GM23338 (cell line): ENCODE data around the gene MRPL24. TPM values are rescaled to one million over a fixed set of nuclear protein-coding genes. Genes with fewer than 3 reads are reported as not detected.

Experiments used
- ATAC-seq: fragments of 200-7000 bp; cut with Tn5 transposase; 3 replicates; pipeline ENCODE4 v1.9.1; 2020
- DNase-seq: peaks from one replicate; pipeline ENCODE4 v3.0.0-alpha.2; 2015; ENCODE audit warnings: low spot score
- H2AFZ ChIP-seq: fragments of 200-600 bp; sonication (generic); 2 replicates; pipeline ENCODE4 v1.8.0; 2016; ENCODE audit warnings: antibody characterized with exemption, mild to moderate bottlenecking, moderate library complexity
- H3F3A ChIP-seq: fragments of 200-600 bp; sonication (generic); replicated peaks from 2 replicates; pipeline ENCODE4 v1.8.0; 2017; ENCODE audit warnings: antibody characterized with exemption, mixed run types, low read depth
- H3K27ac ChIP-seq: fragments of 200-600 bp; sonication (generic); 2 replicates; pipeline ENCODE4 v1.6.1; 2016; ENCODE audit warnings: low read depth
- H3K27me3 ChIP-seq: fragments of 200-600 bp; sonication (generic); 2 replicates; pipeline ENCODE4 v1.8.0; 2016; ENCODE audit warnings: mild to moderate bottlenecking, mixed run types, moderate library complexity; ENCODE audit not compliant: insufficient read depth
- H3K36me3 ChIP-seq: fragments of 200-600 bp; sonication (generic); 2 replicates; pipeline ENCODE4 v1.8.0; 2016; ENCODE audit warnings: mild to moderate bottlenecking; ENCODE audit not compliant: insufficient read depth
- H3K4me1 ChIP-seq: fragments of 200-600 bp; sonication (generic); 2 replicates; pipeline ENCODE4 v1.8.0; 2016; ENCODE audit warnings: mild to moderate bottlenecking, moderate library complexity; ENCODE audit not compliant: insufficient read depth
- H3K4me2 ChIP-seq: fragments of 200-600 bp; sonication (generic); 2 replicates; pipeline ENCODE4 v1.7.1; 2017; ENCODE audit warnings: mixed run types
- H3K4me3 ChIP-seq: fragments of 200-600 bp; sonication (generic); 2 replicates; pipeline ENCODE4 v1.6.1; 2016; ENCODE audit warnings: mixed run types
- H3K79me2 ChIP-seq: fragments of 200-600 bp; sonication (generic); replicated peaks from 2 replicates; pipeline ENCODE4 v1.8.0; 2017; ENCODE audit warnings: mild to moderate bottlenecking; ENCODE audit not compliant: insufficient read depth
- H3K9me2 ChIP-seq: fragments of 200-600 bp; sonication (generic); 2 replicates; pipeline ENCODE4 v1.8.0; 2017; ENCODE audit not compliant: insufficient read depth
- H4K20me1 ChIP-seq: fragments of 200-600 bp; sonication (generic); replicated peaks from 2 replicates; pipeline ENCODE4 v1.8.0; 2017; ENCODE audit warnings: mild to moderate bottlenecking; ENCODE audit not compliant: insufficient read depth
- H3K27ac Mint-ChIP-seq: 2 replicates; pipeline ENCODE4 v1.8.0; 2020; ENCODE audit warnings: inconsistent platforms, mild to moderate bottlenecking, moderate library complexity, mixed read lengths
- H3K27me3 Mint-ChIP-seq: 3 replicates; pipeline ENCODE4 v1.8.0; 2022; ENCODE audit warnings: low read depth, mild to moderate bottlenecking, moderate library complexity, mixed read lengths, inconsistent platforms; ENCODE audit not compliant: insufficient read depth, poor library complexity
- H3K36me3 Mint-ChIP-seq: 3 replicates; pipeline ENCODE4 v1.8.0; 2021; ENCODE audit warnings: low read depth, mild to moderate bottlenecking, inconsistent platforms, moderate library complexity, mixed read lengths
- H3K4me1 Mint-ChIP-seq: 3 replicates; pipeline ENCODE4 v1.8.0; 2020; ENCODE audit warnings: mild to moderate bottlenecking, inconsistent platforms, mixed read lengths
- H3K4me3 Mint-ChIP-seq: 3 replicates; pipeline ENCODE4 v1.8.0; 2021; ENCODE audit warnings: moderate library complexity, mild to moderate bottlenecking, inconsistent platforms, mixed read lengths
- H3K9me3 Mint-ChIP-seq: 3 replicates; pipeline ENCODE4 v1.8.0; 2020; ENCODE audit warnings: moderate library complexity, mild to moderate bottlenecking, inconsistent platforms, mixed read lengths
- CREB1 ChIP-seq: fragments of 250-450 bp; sonication (Bioruptor Pico); IDR thresholded peaks from 2 replicates; pipeline ENCODE4 v1.5.0; 2020; ENCODE audit warnings: low read depth, mild to moderate bottlenecking, moderate library complexity
- CTCF ChIP-seq, 2 experiments: fragments of 200-600 bp in 1 of 2; sonication (generic) in 1 of 2; conservative IDR thresholded peaks; 2 replicates each; pipeline versions ENCODE4 v1.5.1 to v1.6.1; 2016 to 2017; ENCODE audit warnings: antibody characterized with exemption in 2 of 2, low read depth in 2 of 2, mild to moderate bottlenecking in 2 of 2, moderate library complexity in 1 of 2
- ETS1 ChIP-seq: IDR thresholded peaks from 2 replicates; pipeline ENCODE4 v1.6.1; 2016; ENCODE audit warnings: antibody characterized with exemption
- EZH2 ChIP-seq: fragments of 200-600 bp; sonication (generic); IDR thresholded peaks from one replicate; pipeline ENCODE4 v1.8.0; 2017; ENCODE audit warnings: antibody characterized with exemption, mild to moderate bottlenecking, low read depth; ENCODE audit not compliant: unreplicated experiment
- EZH2phosphoT487 ChIP-seq: fragments of 200-600 bp; sonication (generic); IDR thresholded peaks from one replicate; pipeline ENCODE4 v1.8.1; 2018; ENCODE audit warnings: antibody characterized with exemption; ENCODE audit not compliant: unreplicated experiment
- JUNB ChIP-seq: IDR thresholded peaks from one replicate; pipeline ENCODE4 v1.6.1; 2016; ENCODE audit warnings: antibody characterized with exemption; ENCODE audit not compliant: unreplicated experiment
- NANOG ChIP-seq: IDR thresholded peaks from 2 replicates; pipeline ENCODE4 v1.6.1; 2016; ENCODE audit warnings: antibody characterized with exemption, borderline replicate concordance
- POLR2AphosphoS5 ChIP-seq: IDR thresholded peaks from 2 replicates; pipeline ENCODE4 v1.6.1; 2016; ENCODE audit warnings: antibody characterized with exemption, low read depth
- REST ChIP-seq: IDR thresholded peaks from one replicate; pipeline ENCODE4 v1.6.1; 2018; ENCODE audit warnings: antibody characterized with exemption; ENCODE audit not compliant: unreplicated experiment
- STAT1 ChIP-seq: IDR thresholded peaks from one replicate; pipeline ENCODE4 v1.6.1; 2016; ENCODE audit warnings: antibody characterized with exemption; ENCODE audit not compliant: unreplicated experiment
- ZNF114 ChIP-seq: fragments of 250-450 bp; sonication (Bioruptor Pico); IDR thresholded peaks from 2 replicates; pipeline ENCODE4 v1.5.0; 2020; ENCODE audit warnings: mild to moderate bottlenecking, moderate library complexity
- ZNF331 ChIP-seq: fragments of 250-450 bp; sonication (Bioruptor Pico); IDR thresholded peaks from 2 replicates; pipeline ENCODE4 v1.5.0; 2020; ENCODE audit warnings: low read depth, mild to moderate bottlenecking, moderate library complexity
- ZNF462 ChIP-seq: fragments of 250-450 bp; sonication (Bioruptor Pico); IDR thresholded peaks from 2 replicates; pipeline ENCODE4 v1.5.0; 2020; ENCODE audit warnings: mild to moderate bottlenecking, moderate library complexity
- polyA plus RNA-seq: library from polyadenylated mRNA; unstranded; fragments of >200 nt; fragmentation: Nextera tagmentation; extraction: Ambion mirVana; gene quantifications from 2 replicates; pipeline ENCODE4 v1.2.1, GENCODE V29; 2016
- total RNA-seq: library from RNA; depleted of rRNA; stranded (reverse); fragments of >200 nt; shearing (Covaris generic); gene quantifications from 2 replicates; pipeline ENCODE4 v1.2.3, GENCODE V29; 2014

The MRPL24 gene
- total and polyA plus RNA-seq, 2 experiments from 2014 or later, result 18.8 to 45.7 TPM

GRCh38 chr1:156748670-156749418, 8.0 kb upstream of the MRPL24 start:
- peaks cover 75% of the 10 kb centered on the region for H3K79me2 ChIP-seq
- Mint-ChIP-seq H3K4me3 (peak overlapping the region; percentile 89), H3K27me3 (peaks cover 24% of the 10 kb centered on the region), H3K27ac (peak overlapping the region; percentile 73), H3K36me3 (peaks cover 41% of the 10 kb centered on the region), H3K4me1 (peaks cover 62% of the 10 kb centered on the region), H3K9me3 (no peaks in the 10 kb centered on the region; the same call in 1 of the 3 replicates)
- no peak for TF ChIP-seq ZNF462 (CRISPR knock-in tag)
- TF ChIP-seq EZH2phosphoT487, result no peak
- TF ChIP-seq CTCF (conservative IDR thresholded peaks at IDR 0.05; ENCODE audit: low read depth in 2 of 2), result no peak
- TF ChIP-seq ZNF331 (CRISPR knock-in tag), result no peak
- no peak for TF ChIP-seq POLR2AphosphoS5
- TF ChIP-seq JUNB, result no peak
- TF ChIP-seq ZNF114 (CRISPR knock-in tag), result no peak
- TF ChIP-seq CREB1 (CRISPR knock-in tag), result no peak
- no peak for TF ChIP-seq ETS1
- TF ChIP-seq STAT1, result no peak
- TF ChIP-seq NANOG, result no peak
- no peak for TF ChIP-seq EZH2
- no peak for TF ChIP-seq REST
- peak overlapping the region; percentile 99 for H3K4me3 ChIP-seq
- peaks cover 54% of the 10 kb centered on the region for H3K4me1 ChIP-seq
- no peak for DNase-seq
- H2AFZ ChIP-seq, result no peak overlapping the region
- peak overlapping the region; percentile 98 for H3K27ac ChIP-seq
- ATAC-seq, result no peak
- peaks cover 16% of the 10 kb centered on the region for H4K20me1 ChIP-seq
- peaks cover 43% of the 10 kb centered on the region for H3F3A ChIP-seq
- H3K27me3 ChIP-seq, result no peaks in the 10 kb centered on the region
- no peaks in the 10 kb centered on the region for H3K36me3 ChIP-seq
- peak overlapping the region; percentile 100 for H3K4me2 ChIP-seq
- no peaks in the 10 kb centered on the region for H3K9me2 ChIP-seq
